Uterus (tissue), 4 donors: ENCODE data around the gene LRBA. TPM values are rescaled to one million over a fixed set of nuclear protein-coding genes. Genes with fewer than 3 reads are reported as not detected.

Experiments
- DNase-seq, 2 donors: peaks; one replicate each; pipeline ENCODE4 v3.0.0-alpha.2; 2019 to 2020
- H3K27ac ChIP-seq, 2 donors: fragments of 200-600 bp; sonication (generic); 1 replicate in 1 of 2; 2 replicates in 1 of 2; pipeline ENCODE4 v1.5.1; 2016 to 2018
- H3K27me3 ChIP-seq, 2 donors: fragments of 200-600 bp; sonication (generic); one replicate each; pipeline ENCODE4 v1.5.1; 2018 to 2019; ENCODE audit warnings: control low read depth in 1 of 2
- H3K36me3 ChIP-seq, 2 donors: fragments of 200-600 bp; sonication (generic); one replicate each; pipeline ENCODE4 v1.5.1; 2019; ENCODE audit warnings: control low read depth in 1 of 2
- H3K4me1 ChIP-seq, 2 donors: fragments of 200-600 bp; sonication (generic); one replicate each; pipeline ENCODE4 v1.5.1; 2018 to 2019; ENCODE audit warnings: control low read depth in 1 of 2
- H3K4me3 ChIP-seq, 2 donors: fragments of 200-600 bp; sonication (generic); 1 replicate in 1 of 2; 2 replicates in 1 of 2; pipeline ENCODE4 v1.5.1; 2018 to 2019; ENCODE audit warnings: mild to moderate bottlenecking in 1 of 2
- H3K9me3 ChIP-seq, 2 donors: fragments of 200-600 bp; sonication (generic); one replicate each; pipeline ENCODE4 v1.5.1; 2019; ENCODE audit warnings: control low read depth in 1 of 2
- CTCF ChIP-seq, 4 experiments: fragments of 200-600 bp in 2 of 4; fragments of 450-650 bp in 2 of 4; sonication (generic) in 2 of 4; IDR thresholded peaks; one replicate each; pipeline ENCODE4 v1.5.1; 2016 to 2019; ENCODE audit warnings: antibody characterized with exemption in 4 of 4, mild to moderate bottlenecking in 2 of 4, moderate library complexity in 1 of 4
- POLR2A ChIP-seq, 2 donors: fragments of 450-650 bp; IDR thresholded peaks; one replicate each; pipeline ENCODE4 v1.6.1; 2016; ENCODE audit warnings: antibody characterized with exemption in 2 of 2, mild to moderate bottlenecking in 1 of 2, moderate library complexity in 1 of 2
- intact Hi-C: fragments of 100-400 bp; cut with DNase I; formaldehyde crosslinking; loops from one replicate; pipeline ENCODE4 v1.15.1; 2023; ENCODE audit warnings: low total_unique reads
- total RNA-seq, 4 donors: library from RNA; depleted of rRNA in 3 of 4; stranded (reverse); fragments of >200 nt in 3 of 4; gene quantifications; one replicate each; pipeline versions ENCODE4 v1.1.0 to v1.2.4, GENCODE V29; 2014 to 2023
- donor health status: DM: yes; HTN: yes; CAD: no.

LRBA gene
- total RNA-seq, 4 donors from 2014 or later = 32.0 to 126 (median 41.7) TPM

GRCh38 chr4:150986085-150986484 lies 29.0 kb downstream of the LRBA start:
- no peak for TF ChIP-seq CTCF (IDR thresholded peaks at IDR 0.05)
- intact Hi-C loops = no loop called here

DNA sequence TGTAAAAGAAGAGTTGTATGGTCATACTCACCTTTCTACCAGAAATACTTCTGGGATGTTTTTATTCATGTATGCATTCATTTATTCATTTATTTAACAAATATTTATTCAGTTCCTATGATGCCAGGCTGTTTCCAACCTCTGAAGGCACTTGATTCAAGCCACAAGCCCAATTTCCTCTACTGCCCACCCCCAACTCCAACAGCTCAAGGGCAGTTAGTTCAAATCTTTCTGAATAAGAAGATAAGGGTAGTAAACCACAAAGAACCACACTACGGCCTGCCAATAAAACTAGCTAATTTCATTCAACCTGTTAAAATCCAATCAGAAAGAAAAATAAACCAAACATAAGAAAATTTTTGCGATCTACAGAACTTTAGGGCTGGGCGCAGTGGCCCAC lies 31.2 kb downstream of the LRBA start:
- no peak for DNase-seq
- H3K27ac ChIP-seq = no peak overlapping the region
- intact Hi-C loops = no loop called here
- H3K9me3 ChIP-seq = peaks cover 0 to 3% of the 10 kb centered on the region in 2 donors
- no peaks in the 10 kb centered on the region for H3K4me1 ChIP-seq
- no peaks in the 10 kb centered on the region for H3K27me3 ChIP-seq
- H3K36me3 ChIP-seq = no peaks in the 10 kb centered on the region
- H3K4me3 ChIP-seq = no peak overlapping the region
- TF ChIP-seq POLR2A (IDR thresholded peaks at IDR 0.05) (no peak), CTCF (IDR thresholded peaks at IDR 0.05) (no peak)

More at GRCh38 chr4:150986085-150986484, 29.0 kb downstream of the LRBA start:
- Histone ChIP-seq H3K4me1 (no peaks in the 10 kb centered on the region), H3K9me3 (no peaks in the 10 kb centered on the region), H3K27ac (no peak overlapping the region), H3K36me3 (no peaks in the 10 kb centered on the region), H3K4me3 (no peak overlapping the region), H3K27me3 (no peaks in the 10 kb centered on the region)
- no peak for DNase-seq

DNA sequence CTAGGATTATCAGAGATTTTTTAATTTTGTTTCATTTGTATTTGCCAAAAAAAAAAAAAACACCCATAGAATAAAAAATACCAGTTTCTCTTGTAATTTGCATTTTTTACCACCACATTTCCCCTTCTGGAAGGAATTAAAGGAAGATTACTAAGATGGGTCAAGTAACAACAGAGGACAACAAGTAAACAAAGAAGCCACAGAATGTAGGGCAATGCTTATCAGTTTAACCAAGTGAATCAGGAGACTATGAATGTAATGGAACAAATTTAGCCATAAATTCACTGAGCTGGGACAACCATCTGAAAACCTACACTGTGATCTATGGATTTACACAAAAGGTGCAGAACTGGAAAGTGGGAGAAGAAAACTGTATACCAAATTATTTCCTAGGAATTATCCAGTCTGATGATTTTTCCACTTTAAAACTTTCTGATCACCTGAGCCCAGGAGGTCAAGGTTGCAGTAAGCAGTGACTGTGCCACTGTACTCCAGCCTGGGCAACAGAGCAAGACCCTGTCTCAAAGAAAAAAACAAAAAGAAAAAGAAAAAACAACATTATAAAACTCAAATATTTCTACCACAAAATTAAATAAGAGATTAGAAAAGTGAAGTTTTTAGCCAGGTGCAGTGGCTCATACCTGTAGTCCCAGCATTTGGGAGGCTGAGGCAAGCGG lies 32.4 kb downstream of the LRBA start:
- Histone ChIP-seq H3K27ac (no peak overlapping the region), H3K9me3 (peaks cover 0 to 3% of the 10 kb centered on the region in 2 donors), H3K4me1 (no peaks in the 10 kb centered on the region), H3K4me3 (no peak overlapping the region), H3K36me3 (no peaks in the 10 kb centered on the region), H3K27me3 (no peaks in the 10 kb centered on the region)
- TF ChIP-seq POLR2A (IDR thresholded peaks at IDR 0.05) = no peak
- no peak for TF ChIP-seq CTCF (IDR thresholded peaks at IDR 0.05)
- no peak for DNase-seq
- intact Hi-C loops = no loop called here

- H3K36me3 ChIP-seq = no peaks in the 10 kb centered on the region
- no peak overlapping the region for H3K27ac ChIP-seq
- H3K27me3 ChIP-seq = no peaks in the 10 kb centered on the region
Measured at GRCh38 chr4:150978738-150979575, 36.1 kb downstream of the LRBA start.

More at GRCh38 chr4:150978738-150979575, 36.1 kb downstream of the LRBA start:
- no peak overlapping the region for H3K4me3 ChIP-seq
- H3K4me1 ChIP-seq = no peaks in the 10 kb centered on the region
- intact Hi-C loops = no loop called here
- DNase-seq = no peak
- TF ChIP-seq POLR2A (IDR thresholded peaks at IDR 0.05) (no peak), CTCF (IDR thresholded peaks at IDR 0.05) (no peak)
- H3K9me3 ChIP-seq = peaks cover 0 to 3% of the 10 kb centered on the region in 2 donors
